ENCODE data around the gene FER.
"Not testable (repeated sequence)": the region's sequence is repeated elsewhere in the genome, so short reads cannot be mapped to it uniquely, and the experiment has no call there.

Gene FER

GRCh38 chr5:108898707-108899106 is 151.0 kb downstream of the FER start:
- DNase-seq = no peak

- not testable (repeated sequence) for DNase-seq
Measured at GRCh38 chr5:108899244-108899643, 151.5 kb downstream of the FER start.

DNA sequence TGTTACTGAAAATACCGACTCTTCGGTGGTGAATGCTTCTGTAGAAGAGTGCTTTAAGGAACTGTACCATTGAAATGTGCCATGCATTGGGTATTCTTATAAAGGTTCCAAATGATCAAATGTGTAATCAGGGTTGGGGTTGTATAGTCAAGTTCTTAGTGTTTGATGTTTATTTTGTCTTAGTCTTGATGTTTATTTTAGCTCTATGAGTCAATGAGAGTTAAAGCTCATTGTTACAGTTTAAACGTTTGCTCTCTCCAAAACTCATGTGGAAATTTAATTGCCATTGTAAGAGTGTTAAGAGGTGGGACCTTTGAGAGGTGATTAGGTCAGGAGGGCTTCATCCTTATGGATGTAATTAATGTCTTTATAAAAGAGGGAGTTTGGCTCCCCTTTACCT is 153.0 kb downstream of the FER start:
- no peak for DNase-seq

DNA sequence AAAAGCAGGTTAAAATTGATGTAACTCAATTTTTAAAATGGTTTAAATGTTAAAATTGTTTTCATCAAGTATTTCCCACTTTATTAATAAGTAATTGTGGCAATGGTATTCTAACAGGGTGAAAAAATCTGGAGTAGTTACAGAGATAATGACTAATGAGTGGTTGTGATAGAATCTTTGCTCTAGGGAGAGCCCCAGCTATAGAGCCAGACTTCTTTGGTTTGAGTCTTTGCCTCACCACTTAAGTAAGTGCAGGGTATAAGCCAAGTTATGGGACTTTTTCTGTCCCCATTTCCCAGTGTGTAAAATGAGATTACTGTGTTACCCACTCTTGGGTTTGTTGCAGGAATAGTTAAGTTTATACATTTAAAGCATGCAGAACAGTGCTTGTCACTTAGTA is 158.1 kb downstream of the FER start:
- no peak for DNase-seq

DNA sequence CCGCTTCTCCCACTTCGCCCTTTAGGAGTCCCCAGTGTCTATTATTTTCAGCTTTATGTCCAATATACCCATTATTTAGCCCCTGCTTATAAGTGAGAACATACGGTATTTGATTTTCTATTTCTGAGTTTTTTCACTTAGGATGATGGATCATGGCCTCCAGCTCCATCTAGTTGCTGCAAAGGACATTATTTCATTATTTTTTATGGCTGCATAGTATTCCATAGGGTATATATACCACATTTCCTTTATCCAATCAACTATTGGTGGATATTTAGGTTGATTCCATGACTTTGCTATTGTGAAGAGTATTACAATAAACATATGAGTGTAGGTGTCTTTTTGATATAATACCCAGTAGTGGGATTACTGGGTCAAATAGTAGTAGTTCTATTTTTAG is 162.9 kb downstream of the FER start:
- no peak for DNase-seq

DNA sequence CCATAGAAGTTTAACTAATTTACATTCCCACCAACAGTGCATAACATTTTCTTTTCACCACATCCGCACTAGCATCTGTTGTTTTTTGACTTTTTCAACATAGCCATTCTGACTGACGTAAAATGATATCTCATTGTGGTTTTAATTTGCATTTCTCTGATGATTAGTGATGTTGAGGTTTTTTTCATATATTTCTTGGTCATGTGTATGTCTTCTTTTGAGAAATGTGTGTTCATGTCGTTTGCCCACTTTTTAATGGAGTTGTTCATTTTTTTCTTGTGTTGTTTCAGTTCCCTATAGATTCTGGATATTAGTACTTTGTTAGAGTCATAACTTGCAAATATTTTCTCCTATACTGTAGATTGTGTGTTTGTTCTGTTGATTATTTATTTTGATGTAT is 163.4 kb downstream of the FER start:
- DNase-seq = no peak

- no peak for DNase-seq
Measured at GRCh38 chr5:108917596-108917995, 169.9 kb downstream of the FER start.

DNA sequence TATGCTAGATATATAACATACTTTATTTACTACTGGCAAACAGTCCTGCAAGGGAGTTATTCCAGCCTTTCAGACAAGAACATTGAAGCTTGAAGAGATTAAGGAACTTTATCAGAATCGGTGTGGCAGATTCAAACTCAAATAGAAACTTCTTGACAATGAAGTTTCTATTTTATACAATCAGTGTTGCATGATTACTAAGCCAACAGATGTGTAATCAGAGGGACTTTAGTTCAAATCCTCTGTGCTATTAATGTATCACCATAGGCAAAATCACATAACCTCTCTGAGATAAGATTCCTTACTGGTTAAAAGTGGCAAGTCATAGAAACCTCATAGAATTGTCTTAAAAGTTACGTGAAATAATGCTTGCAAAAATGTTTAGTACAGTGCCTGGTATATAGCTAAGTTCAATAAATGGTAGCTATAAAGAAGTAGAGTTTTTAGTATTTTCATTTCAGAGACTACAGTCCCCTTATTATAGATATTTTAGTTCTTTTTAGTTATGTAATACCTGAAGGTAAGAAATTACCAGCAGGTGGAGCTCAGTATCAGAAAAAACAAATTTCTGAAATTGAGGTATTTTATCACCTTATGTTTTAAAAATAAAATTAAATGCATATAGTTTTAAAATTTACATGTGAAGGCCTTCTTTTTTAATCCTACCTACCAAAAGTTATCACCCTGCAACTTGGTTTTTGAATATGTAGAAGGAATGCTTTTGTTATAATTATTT is 172.1 kb downstream of the FER start:
- no peak for DNase-seq

- DNase-seq = no peak
Measured at GRCh38 chr5:108924457-108924961, 176.8 kb downstream of the FER start.

GRCh38 chr5:108925073-108925472 is 177.4 kb downstream of the FER start:
- DNase-seq = no peak

- DNase-seq = no peak
Measured at GRCh38 chr5:108930107-108930506, 182.4 kb downstream of the FER start.

GRCh38 chr5:108935611-108936010 is 187.9 kb downstream of the FER start:
- no peak for DNase-seq

- no peak for DNase-seq
Measured at GRCh38 chr5:108937221-108937620, 189.5 kb downstream of the FER start.

- no peak for DNase-seq
Measured at GRCh38 chr5:108940506-108940905, 192.8 kb downstream of the FER start.

GRCh38 chr5:108941746-108942145 is 194.0 kb downstream of the FER start:
- no peak for DNase-seq

- no peak for DNase-seq
Measured at GRCh38 chr5:108942701-108943100, 195.0 kb downstream of the FER start.

- DNase-seq = no peak
Measured at GRCh38 chr5:108945094-108945493, 197.4 kb downstream of the FER start.

- DNase-seq = no peak
Measured at GRCh38 chr5:108946008-108946407, 198.3 kb downstream of the FER start.

- DNase-seq = no peak
Measured at GRCh38 chr5:108947164-108947563, 199.5 kb downstream of the FER start.

- DNase-seq = no peak
Measured at GRCh38 chr5:108950276-108950675, 202.6 kb downstream of the FER start.

DNA sequence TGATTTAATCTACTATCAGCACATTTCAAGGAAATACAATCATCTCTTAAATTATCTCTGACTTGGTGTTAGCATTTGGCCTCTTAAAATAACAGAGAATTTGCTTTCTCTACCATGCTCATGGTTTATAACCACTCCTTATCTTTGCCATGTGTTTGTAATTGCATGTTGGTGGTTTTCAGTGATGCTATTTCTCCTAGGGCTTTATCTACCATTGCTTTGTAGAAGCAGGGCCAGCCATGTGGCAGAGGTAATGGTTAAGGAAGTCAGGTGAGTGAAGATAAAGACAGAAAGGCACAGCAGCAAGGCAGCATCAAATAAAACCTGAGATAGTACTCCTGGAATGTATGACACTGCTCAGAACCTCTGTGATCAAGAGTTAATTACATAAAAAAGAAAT is 206.2 kb downstream of the FER start:
- no peak for DNase-seq

DNA sequence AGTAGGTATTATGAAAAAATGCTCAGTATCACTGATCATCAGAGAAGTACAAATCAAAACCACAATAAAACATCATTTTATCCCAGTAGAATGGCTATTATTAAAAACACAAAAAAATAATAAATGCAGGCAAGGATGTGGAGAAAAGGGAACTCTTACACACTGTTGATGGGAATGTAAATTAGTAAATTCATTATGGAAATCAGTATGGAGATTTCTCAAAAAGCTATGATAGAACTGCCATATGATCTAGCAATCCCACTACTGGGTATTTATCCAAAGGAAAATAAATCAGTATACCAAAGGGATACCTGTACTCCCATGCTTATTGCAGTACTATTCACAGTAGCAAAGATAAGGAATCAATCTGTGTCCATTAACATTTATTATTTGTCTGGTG is 209.6 kb downstream of the FER start:
- DNase-seq = no peak

DNA sequence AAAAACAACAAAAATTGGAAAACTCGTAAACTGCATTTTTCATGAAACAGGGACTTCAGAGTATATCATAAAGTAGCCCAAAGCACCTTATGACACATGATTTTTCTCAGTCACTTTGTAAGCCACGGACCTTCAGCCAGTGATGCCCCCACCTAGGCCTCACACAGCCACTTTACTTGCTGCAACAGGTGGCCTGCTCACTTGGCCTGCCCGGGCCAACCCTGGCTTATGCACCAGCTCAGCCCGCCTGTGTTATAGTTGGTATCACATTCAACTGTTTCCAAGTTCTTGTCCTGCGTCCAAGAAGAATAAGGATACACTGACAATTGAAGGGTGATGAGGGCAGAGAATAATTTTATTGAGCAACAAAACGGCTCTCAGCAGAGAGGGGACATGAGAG is 219.2 kb downstream of the FER start:
- DNase-seq = no peak

- DNase-seq = no peak
Measured at GRCh38 chr5:108974594-108974993, 226.9 kb downstream of the FER start.

- no peak for DNase-seq
Measured at GRCh38 chr5:108975697-108976096, 228.0 kb downstream of the FER start.

Measured in GDM1 (cell line).